Erythroblast (primary cell): ENCODE results near the gene RAB31.

ENCODE experiments used
- DNase-seq, 2 experiments: peaks; one replicate each; lab custom pipeline; 2025; lab: John Stamatoyannopoulos, UW
- GATA1 ChIP-seq: IDR thresholded peaks from 2 replicates; pipeline ENCODE4 v1.6.1; 2011; ENCODE audit warnings: low read depth, mild to moderate bottlenecking, control low read depth, low read length, moderate library complexity
- POLR2A ChIP-seq: IDR thresholded peaks from 2 replicates; pipeline ENCODE4 v1.6.1; 2011; ENCODE audit warnings: mild to moderate bottlenecking, low read length

RAB31 gene

DNA sequence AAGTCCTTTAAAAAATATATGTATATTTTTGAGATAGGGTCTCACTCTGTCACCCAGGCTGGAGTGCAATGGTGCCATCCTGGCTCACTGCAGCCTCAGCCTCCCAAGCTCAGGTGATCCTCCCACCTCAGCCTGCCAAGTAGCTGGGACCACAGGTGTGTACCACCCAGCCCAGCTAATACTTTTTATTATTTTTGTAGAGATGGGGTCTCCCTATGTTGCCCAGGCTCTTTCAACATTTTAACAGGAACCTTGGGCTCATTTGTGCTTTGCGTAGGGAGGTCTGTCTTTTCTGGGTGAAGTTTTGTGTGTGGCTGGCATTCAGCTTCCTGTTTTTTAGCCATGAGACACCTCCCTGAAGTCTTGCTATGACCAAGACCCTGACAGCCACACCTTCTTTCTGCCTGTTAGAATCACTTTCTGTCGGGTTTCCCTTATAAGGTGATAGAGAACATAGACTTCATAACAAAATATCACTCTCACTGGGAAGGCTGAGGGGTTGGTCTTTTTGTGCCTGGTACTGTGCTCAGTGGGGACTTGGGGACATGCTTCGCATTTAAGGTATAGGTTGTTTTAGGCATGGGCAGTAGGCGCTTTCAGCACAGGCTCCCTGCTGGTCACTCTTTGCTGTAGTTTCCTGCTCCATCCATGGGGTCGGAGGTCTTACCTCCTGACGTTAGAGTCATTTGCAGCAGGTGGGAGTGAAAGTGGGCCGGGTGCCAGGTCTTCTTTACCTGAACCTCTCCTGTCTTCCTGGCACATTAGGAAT lies 3.4 kb downstream of the RAB31 start:
- no peak for TF ChIP-seq GATA1
- no peak for TF ChIP-seq POLR2A
- no peak for DNase-seq

DNA sequence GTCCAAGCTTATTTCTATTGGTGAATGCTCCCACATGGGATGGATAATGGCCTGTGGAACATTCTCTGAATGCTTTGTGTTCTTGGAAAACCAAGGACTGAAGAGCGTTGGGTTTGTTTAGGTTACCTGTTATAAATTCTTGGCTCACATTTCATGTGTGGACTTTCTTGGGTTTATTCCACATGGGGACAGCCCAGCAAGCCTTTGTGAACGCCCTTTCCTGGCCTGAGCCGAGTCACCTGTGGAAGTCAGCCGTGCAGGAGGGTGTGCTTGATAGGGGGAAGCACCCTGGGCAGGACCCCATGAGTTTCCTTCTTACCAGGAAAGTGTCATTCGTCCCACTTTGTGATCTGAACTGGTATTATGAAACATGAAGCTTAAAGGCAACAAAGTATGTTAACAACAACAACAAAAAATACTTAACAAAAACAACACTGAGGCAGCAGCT lies 4.1 kb downstream of the RAB31 start:
- DNase-seq: no peak
- TF ChIP-seq GATA1 (no peak), POLR2A (no peak)

DNA sequence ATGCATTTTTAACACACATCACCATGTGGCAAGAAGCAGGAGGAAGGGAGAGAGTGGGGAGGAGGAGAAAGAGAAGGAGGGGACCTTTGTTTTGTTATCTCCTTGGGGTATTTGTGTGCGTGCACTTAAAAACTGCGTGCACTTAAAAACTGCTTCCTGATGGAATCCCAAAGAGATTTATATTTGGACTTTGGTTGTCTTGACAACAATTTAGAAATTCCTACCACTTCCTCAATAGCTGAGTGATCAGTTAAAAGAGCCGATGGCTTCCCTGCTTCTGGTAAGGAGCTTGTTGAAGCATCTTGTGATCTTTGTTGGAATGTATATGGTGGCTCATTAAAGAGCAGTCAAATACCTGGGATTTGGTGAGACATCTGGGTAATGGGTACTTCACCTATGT lies 4.5 kb downstream of the RAB31 start:
- TF ChIP-seq GATA1 (no peak), POLR2A (no peak)

DNA sequence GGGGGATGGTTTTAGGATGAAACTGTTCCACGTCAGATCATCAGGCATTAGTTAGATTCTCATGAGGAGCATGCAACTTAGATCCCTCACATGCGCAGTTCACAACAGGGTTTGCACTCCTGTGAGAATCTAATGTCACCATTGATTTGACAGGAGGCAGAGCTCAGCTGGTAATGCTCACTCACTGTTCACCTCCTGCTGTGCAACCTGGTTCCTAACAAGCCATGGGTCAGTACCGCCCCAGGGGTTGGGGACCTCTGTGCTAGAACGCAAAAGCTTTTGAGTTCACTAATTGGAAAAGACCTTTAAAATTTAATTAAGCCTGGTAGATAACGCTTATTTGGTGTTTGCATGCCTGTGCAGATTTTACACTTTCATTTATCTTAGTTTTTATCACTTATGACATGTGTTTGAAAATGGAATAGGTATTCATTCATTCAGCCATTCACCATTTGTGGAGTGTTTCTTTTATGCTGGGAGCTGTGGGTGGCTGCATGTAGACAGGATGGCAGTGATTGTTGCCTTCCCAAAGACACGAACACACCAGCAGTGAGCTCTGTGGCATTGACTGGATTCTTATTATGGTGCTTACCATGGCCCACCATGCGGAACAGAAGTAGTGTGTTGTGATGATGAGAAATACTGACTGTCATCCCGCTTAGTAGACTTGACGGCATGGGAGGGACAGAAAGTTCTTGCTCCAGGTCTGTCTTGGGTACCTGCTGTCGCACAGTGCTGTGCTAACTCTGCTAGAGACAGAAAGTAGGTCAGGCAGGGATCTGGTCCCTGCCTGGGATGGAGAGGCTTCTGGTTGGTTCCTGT lies 6.4 kb downstream of the RAB31 start:
- TF ChIP-seq POLR2A: no peak
- TF ChIP-seq GATA1: no peak
- no peak for DNase-seq

More for the DNA sequence above, 4.5 kb downstream of the RAB31 start:
- DNase-seq: no peak

DNA sequence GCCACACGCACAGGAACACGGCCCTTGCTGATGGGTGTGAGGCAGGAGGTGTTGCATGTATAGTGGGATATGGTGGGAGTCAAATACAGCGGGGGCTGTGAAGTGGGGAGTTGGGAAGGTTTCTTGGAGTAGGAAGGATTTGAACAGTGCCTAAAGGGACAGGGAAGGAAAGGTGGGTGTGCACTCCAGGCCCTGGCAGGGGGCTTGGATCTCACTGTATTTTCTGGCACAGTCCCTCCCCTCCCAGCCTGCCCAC lies 6.9 kb downstream of the RAB31 start:
- no peak for DNase-seq
- TF ChIP-seq GATA1: no peak
- TF ChIP-seq POLR2A: no peak

DNA sequence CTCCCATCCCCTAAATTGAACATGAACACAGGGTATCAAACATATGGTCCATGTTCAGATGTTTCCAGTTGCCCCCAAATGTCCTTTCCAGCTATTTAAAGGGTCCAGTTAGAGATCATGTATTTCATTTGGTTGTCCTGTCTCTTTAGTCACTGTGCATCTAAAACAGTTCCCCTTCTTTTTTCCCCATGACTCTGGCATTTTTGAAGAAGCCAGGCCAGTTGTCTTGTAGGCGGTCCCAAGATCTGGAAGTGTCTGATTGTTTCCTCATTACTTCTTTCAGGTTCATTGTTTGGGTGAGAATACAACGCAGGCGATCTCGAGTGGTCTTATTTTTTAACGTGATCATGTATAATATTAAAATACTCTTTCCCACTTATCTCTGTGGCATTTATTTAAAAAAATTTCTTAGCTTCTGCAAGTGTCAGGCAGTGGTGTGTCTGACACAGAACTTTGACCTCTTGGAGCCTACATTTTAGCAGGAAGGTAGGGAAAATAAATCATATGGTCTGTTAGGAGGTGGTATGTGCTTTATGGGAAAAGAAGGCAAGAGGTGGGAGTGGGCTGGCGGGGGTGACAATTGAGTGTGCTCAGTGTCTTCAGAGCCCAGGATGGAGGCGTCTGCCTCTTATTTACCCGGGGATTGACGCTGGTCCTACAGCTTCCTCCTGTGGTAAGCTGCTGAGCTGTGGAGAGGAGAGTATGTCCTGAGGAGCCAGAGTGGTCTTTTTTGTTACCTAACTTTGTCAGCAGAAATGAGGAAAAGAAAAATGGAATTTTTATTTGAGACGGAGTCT lies 8.1 kb downstream of the RAB31 start:
- TF ChIP-seq POLR2A (no peak), GATA1 (no peak)
- DNase-seq: no peak

DNA sequence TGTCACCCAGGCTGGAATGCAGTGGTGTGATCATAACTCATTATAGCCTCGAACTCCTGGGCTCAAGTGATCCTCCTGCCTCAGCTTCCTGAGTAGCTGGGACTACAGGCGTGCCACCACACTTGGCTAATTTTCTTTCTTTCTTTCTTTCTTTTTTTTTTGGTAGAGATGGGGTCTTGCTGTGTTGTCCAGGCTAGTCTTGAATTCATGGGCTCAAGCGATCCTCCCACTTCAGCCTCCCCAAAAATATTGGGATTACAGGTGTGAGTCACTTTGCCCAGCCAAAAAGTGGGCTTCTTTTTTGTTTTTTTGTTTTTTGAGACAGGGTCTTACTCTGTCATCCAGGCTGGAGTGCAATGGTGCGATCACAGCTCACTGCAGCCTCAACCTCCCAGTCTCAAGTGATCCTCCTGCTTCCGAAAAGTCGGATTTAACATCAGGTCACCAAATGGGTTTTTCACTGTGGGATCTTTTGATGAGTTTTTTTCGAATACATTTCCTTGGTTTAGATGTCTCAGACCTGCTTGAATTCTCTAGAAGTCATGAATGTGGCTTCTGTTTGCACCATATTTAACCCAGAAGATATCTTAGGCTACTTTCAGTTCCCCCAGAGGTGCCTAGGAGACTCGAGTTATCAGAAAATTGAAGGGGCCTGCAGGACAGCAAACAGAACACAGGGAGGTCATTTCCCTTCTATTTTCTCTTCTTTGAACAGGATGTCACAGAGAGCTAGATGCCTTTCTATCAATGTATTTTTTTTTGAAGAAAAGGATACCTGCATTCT lies 8.9 kb downstream of the RAB31 start:
- DNase-seq: no peak
- TF ChIP-seq GATA1: no peak
- no peak for TF ChIP-seq POLR2A

DNA sequence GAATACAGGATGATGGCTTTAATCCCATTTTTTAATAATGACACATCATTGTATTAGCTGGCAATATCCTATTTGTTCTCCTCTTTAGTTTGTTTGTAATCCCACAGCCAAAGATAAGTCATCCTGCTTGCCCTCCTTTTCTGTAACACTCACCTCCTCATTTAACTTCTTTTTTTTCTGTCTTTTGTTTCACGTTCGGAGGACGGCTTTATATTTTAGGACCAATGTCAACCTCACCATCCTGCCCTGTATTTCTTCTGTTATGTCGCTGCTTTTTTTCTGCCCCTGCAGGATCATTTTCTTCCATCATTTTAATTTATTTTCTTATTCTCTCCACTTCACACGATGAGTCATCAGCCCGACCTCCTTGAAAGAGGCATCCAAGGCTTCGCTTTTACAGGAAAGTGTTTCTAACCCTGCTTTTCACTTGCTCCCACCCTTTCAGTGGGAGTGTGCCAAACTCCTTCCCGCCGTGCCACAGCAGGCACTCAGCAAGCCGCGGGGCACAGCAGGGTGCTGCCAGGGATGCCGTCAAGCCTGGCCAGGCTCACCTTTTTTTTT lies 11.4 kb downstream of the RAB31 start:
- DNase-seq: no peak
- TF ChIP-seq POLR2A (no peak), GATA1 (no peak)

DNA sequence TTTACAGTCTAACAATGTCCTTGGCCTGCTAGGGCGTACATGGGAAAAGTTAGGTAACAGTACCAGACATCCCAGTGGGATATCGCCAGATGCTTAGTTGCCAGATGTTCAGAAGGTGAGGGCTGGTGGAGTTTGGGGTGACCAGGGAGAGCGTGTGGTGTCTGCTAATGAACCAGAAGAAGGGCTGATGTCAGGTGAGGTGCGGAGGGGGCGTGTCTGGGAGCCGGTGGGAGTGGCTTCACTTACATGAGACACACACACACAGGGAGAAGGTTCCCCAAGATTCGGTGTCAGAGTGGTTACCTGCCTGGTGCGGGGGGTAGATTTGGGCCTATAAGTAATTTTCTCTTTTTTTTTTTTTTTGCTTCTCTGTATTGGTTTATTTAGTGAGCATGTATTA lies 12.2 kb downstream of the RAB31 start:
- TF ChIP-seq GATA1: no peak
- no peak for TF ChIP-seq POLR2A
- DNase-seq: no peak

DNA sequence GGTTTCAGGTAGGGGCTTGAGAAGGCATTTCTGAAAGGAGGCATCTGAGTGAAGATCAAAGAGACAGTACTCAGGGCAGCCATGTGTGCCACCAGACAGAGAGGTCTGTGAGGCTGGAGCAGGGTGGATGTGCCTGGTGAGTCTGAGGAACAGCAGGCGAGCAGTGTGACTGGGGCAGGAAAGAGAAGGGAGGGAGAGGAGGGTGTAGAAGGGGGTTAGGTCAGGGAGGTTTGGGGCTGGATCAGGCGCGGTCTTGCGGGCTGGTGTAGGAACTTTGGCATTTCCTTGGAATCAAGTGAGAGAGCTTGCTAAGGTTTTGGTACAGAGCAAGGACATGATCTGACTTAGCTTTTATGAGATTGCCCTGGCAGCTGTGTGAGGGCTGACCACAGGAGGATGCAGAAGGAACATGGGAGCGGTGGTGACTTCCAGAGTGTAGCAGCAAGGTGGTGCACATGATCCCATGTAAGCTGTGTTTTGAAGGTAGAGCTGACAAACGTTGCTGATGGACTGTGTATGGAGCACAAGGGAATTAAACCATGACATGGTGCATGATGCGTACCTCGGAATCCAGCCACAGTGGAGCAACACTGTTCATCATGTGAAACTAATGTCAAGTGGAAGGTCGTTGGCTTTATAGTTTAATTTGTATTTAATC lies 13.9 kb downstream of the RAB31 start:
- TF ChIP-seq GATA1 (no peak), POLR2A (no peak)
- no peak for DNase-seq

DNA sequence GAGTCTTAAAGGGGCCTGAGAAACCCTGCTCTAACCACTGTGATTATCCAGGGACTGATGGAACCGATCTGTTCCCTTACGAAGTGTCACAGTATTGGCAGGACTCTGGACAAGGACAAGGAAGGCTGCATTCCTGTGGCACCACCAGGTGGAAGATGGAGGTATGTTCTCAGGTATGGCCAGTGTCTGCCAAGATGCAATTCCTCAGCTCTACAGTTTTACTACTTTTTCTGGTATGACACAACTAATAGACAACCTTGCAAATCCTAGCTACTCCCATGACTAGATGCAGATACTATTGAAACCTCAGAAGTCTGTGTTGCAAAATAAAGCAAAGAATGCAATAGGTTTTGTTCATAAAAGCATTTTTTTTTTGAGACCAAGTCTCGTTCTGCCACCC lies 14.6 kb downstream of the RAB31 start:
- no peak for DNase-seq
- TF ChIP-seq POLR2A: no peak
- TF ChIP-seq GATA1: no peak

DNA sequence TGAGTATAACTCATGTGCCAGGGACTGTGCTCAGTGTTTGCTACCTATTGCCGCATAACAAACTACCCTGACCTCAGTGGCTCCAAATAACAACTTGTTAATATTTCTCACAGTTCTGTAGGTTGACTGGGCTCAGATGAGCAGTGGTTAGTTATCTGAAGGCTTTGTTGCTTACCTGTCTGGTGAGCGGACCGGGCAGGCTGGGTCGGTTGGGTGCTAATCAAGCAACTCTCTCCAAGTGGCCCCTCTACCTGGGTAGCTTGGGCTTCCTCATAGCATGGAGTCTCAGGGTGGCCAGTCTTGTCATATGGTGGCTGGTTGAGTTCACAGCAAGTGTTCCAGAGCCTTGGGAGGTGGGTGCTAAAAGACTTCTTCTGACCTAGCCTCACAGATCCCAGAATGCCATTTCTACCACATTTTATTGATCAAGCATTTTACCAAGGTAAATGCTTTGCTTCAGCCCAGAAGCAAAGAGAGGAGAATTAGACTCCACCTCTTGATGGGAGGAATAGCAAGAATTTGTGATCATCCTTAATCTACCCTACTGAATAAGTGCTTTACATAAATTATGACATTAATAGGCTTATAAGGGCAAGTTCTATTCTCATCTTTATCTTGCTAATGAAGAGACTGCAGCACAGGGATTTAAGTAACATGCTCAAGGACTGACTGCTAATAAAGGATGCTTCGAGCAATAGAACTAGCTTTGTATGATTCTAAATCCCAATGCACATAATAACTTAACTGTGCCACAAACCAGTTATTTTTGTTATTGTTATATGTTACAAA lies 16.9 kb downstream of the RAB31 start:
- TF ChIP-seq GATA1: no peak
- TF ChIP-seq POLR2A: no peak
- DNase-seq: no peak
